GM12872 (cell line): Measurements from ENCODE around the gene SLC5A8.

Source experiments
- CTCF ChIP-seq: IDR thresholded peaks from 3 replicates; pipeline ENCODE4 v1.5.1; 2011; ENCODE audit warnings: low read depth, mild to moderate bottlenecking, low read length, moderate library complexity; ENCODE audit not compliant: insufficient read depth

The SLC5A8 gene, protein sequence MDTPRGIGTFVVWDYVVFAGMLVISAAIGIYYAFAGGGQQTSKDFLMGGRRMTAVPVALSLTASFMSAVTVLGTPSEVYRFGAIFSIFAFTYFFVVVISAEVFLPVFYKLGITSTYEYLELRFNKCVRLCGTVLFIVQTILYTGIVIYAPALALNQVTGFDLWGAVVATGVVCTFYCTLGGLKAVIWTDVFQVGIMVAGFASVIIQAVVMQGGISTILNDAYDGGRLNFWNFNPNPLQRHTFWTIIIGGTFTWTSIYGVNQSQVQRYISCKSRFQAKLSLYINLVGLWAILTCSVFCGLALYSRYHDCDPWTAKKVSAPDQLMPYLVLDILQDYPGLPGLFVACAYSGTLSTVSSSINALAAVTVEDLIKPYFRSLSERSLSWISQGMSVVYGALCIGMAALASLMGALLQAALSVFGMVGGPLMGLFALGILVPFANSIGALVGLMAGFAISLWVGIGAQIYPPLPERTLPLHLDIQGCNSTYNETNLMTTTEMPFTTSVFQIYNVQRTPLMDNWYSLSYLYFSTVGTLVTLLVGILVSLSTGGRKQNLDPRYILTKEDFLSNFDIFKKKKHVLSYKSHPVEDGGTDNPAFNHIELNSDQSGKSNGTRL

DNA sequence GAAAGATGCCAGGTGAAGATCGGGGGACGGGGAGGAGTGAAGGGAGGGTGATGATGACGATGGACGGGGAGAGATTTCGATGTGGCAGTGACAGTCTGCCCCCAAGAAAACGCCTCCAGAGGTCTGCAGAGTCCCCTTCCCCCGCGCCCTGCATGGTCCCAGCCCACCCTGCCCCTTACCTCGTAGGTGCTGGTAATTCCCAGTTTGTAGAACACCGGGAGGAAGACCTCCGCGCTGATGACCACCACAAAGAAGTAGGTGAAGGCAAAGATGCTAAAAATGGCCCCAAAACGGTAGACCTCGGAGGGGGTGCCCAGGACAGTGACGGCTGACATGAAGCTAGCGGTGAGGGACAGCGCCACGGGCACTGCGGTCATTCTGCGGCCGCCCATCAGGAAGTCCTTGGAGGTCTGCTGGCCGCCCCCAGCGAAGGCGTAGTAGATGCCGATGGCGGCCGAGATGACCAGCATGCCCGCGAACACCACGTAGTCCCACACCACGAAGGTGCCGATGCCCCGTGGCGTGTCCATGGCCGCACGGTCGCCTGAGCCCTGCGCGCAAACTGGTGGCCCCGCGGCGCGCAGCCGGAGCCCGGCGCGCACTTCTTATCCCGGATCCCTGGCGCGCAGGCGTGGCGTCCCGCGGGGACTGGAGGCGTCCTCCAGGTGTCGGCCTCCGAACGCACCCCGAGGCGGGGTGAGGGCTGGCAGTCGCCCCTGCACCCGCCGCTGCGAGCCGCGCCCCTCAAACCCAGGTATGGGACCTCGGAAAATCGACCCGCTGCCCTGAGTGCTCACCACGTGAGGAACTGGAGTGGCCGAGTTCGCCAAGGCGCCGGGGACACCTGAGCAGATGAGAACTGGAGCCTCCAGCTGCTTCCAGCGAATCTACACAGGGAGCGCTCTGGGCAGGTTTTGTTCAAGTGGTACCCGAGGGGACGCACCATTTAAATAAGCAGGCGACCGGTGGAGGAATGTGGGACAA, at the start of gene SLC5A8:
Gene SLC5A8, minus strand, starts transcription at position 920 of the 984 bp plus-strand sequence. Its CDS starts 390 bp downstream, at position 530.
- no peak for TF ChIP-seq CTCF

DNA sequence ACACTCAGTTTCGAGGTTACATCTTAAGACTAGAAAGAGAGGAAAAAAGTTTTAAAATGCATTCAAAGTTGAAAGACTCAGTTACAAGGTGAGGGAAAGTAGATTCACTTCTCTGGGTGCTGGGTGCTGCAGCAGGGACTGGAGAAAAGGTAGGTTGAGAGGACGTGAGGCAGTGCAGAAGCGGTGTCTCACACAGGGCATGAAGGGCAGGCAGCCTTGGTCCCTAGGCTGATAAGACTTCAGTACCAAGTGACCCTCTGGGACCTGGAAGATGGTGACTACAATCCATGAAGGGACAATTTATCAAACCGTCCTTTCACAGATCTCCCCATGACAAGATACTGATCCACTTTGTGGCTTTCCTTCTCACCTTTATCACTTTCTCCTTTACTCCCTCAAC, 47.3 kb upstream of the SLC5A8 start:
- TF ChIP-seq CTCF, result no peak

- TF ChIP-seq CTCF, result no peak
These were observed 46.2 kb upstream of the SLC5A8 start for GRCh38 chr12:101256266-101256665.

DNA sequence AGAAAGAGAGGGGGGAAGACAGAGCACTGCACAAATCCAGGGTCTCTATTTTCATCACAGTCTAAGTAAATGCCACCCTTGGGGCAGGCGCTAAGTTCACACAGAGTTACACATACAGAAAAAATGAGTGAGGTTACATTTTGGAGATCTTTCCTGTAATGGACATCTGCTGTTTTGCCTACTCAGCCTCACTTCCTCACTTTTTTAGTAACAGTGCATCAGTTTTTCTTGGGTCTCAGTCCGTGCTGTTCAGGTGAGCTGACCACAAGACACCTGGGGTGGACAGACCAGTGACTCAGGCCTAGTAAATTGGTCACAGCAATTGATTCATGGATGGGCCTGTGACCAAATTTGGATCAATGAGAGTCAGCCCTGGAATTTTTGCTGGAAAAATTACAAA, 33.6 kb upstream of the SLC5A8 start:
- TF ChIP-seq CTCF, result no peak

GRCh38 chr12:101243074-101243473, 33.0 kb upstream of the SLC5A8 start:
- TF ChIP-seq CTCF, result no peak

- TF ChIP-seq CTCF, result no peak
These were observed 28.8 kb upstream of the SLC5A8 start for GRCh38 chr12:101238800-101239329.
